Endodermal cell (in vitro differentiated cells): Measurements from ENCODE around the gene TBXAS1. TPM values are rescaled to one million over a fixed set of nuclear protein-coding genes. Genes with fewer than 3 reads are reported as not detected.

Experiments used
- DNase-seq: peaks from one replicate; pipeline ENCODE4 v3.0.0-alpha.2; 2017
- H3K27ac ChIP-seq: 2 replicates; pipeline ENCODE4 v1.5.1; 2013; ENCODE audit warnings: mild to moderate bottlenecking, low read depth, low read length, moderate library complexity
- H3K27me3 ChIP-seq: 2 replicates; pipeline ENCODE4 v1.6.1; 2013; ENCODE audit warnings: mild to moderate bottlenecking, low read length, moderate library complexity; ENCODE audit not compliant: insufficient read depth, control insufficient read depth, poor library complexity, severe bottlenecking
- H3K36me3 ChIP-seq: 2 replicates; pipeline ENCODE4 v1.7.0; 2013; ENCODE audit warnings: mild to moderate bottlenecking, low read length, moderate library complexity; ENCODE audit not compliant: control insufficient read depth, insufficient read depth
- H3K4me1 ChIP-seq: one replicate; pipeline ENCODE4 v1.7.0; 2013; ENCODE audit warnings: low read length; ENCODE audit not compliant: control insufficient read depth, insufficient read depth
- H3K4me3 ChIP-seq: 2 replicates; pipeline ENCODE4 v1.5.1; 2013; ENCODE audit warnings: mild to moderate bottlenecking, low read length, moderate library complexity
- H3K9ac ChIP-seq: 2 replicates; pipeline ENCODE4 v1.6.1; 2013; ENCODE audit warnings: mild to moderate bottlenecking, low read length, moderate library complexity; ENCODE audit not compliant: poor library complexity, severe bottlenecking; ENCODE audit errors: extremely low read depth
- H3K9me3 ChIP-seq: 2 replicates; pipeline ENCODE4 v1.6.1; 2013; ENCODE audit warnings: mild to moderate bottlenecking, low read length, moderate library complexity; ENCODE audit not compliant: control insufficient read depth
- H3K27ac Mint-ChIP-seq: 2 replicates; pipeline ENCODE4 v1.8.0; 2020; ENCODE audit warnings: mixed read lengths
- H3K27me3 Mint-ChIP-seq: 2 replicates; pipeline ENCODE4 v1.8.0; 2021; ENCODE audit warnings: mild to moderate bottlenecking, mixed read lengths; ENCODE audit not compliant: insufficient read depth
- H3K36me3 Mint-ChIP-seq: 2 replicates; pipeline ENCODE4 v1.8.0; 2020; ENCODE audit warnings: low read depth, mixed read lengths
- H3K4me1 Mint-ChIP-seq: 2 replicates; pipeline ENCODE4 v1.8.0; 2020; ENCODE audit warnings: mixed read lengths
- H3K4me3 Mint-ChIP-seq: 2 replicates; pipeline ENCODE4 v1.8.0; 2020; ENCODE audit warnings: mild to moderate bottlenecking, moderate library complexity, mixed read lengths
- H3K9me3 Mint-ChIP-seq: 2 replicates; pipeline ENCODE4 v1.8.0; 2020; ENCODE audit warnings: mild to moderate bottlenecking, mixed read lengths
- CTCF ChIP-seq: fragments of 200-600 bp; sonication (generic); conservative IDR thresholded peaks from 2 replicates; pipeline ENCODE4 v1.5.0; 2021; ENCODE audit warnings: antibody characterized with exemption, mild to moderate bottlenecking
- WGBS, 2 experiments: methylation state at CpG; one replicate each; pipeline versions ENCODE4 v1.1.5 to v1.1.7; 2013; ENCODE audit warnings: missing lambda C conversion rate in 2 of 2, mixed read lengths in 1 of 2; ENCODE audit not compliant: insufficient coverage in 1 of 2, insufficient read length in 1 of 2; 5-methylcytosine and 5-hydroxymethylcytosine counted together
- total RNA-seq, 2 donors: library from RNA; stranded (reverse); fragmentation: NEBNext Ultra II Directional in 1 of 2; extraction: Animal tissue kit (Norgen Biotek cat#: 25700) in 1 of 2; gene quantifications; 2 replicates in 1 of 2; 3 replicates in 1 of 2; pipeline ENCODE4 v1.2.1, GENCODE V29; 2021

TBXAS1 gene
- total RNA-seq, 2 donors from 2014 or later: 7.6 to 13.5 TPM

- Mint-ChIP-seq H3K4me3 (no peak overlapping the region), H3K27me3 (peaks cover 2% of the 10 kb centered on the region), H3K4me1 (peaks cover 11% of the 10 kb centered on the region), H3K9me3 (peaks cover 23% of the 10 kb centered on the region), H3K27ac (no peak overlapping the region), H3K36me3 (peaks cover 14% of the 10 kb centered on the region)
- peak; percentile 50 for DNase-seq
- TF ChIP-seq CTCF: no peak
- Histone ChIP-seq H3K9ac (no peak overlapping the region), H3K4me1 (no peaks in the 10 kb centered on the region), H3K4me3 (no peak overlapping the region), H3K36me3 (peaks cover 6% of the 10 kb centered on the region), H3K27ac (no peak overlapping the region), H3K27me3 (no peaks in the 10 kb centered on the region), H3K9me3 (peaks cover 30% of the 10 kb centered on the region)
- 85 to 88% methylated on average over 10 of the region's 10 CpGs for WGBS, 2 experiments
Observed at GRCh38 chr7:139798221-139798620, 30.8 kb upstream of the TBXAS1 start.

- H3K9ac ChIP-seq: no peak overlapping the region
- Mint-ChIP-seq H3K27ac (no peak overlapping the region), H3K27me3 (peaks cover 3% of the 10 kb centered on the region), H3K4me1 (peaks cover 11% of the 10 kb centered on the region), H3K36me3 (peaks cover 16% of the 10 kb centered on the region), H3K4me3 (no peak overlapping the region), H3K9me3 (peaks cover 28% of the 10 kb centered on the region)
- WGBS, 2 experiments: 78 to 87% methylated on average over 2 to 4 of the region's 4 CpGs
- no peaks in the 10 kb centered on the region for H3K27me3 ChIP-seq
- TF ChIP-seq CTCF: no peak
- peak; percentile 68 for DNase-seq
- peaks cover 30% of the 10 kb centered on the region for H3K9me3 ChIP-seq
- H3K36me3 ChIP-seq: peaks cover 6% of the 10 kb centered on the region
- no peaks in the 10 kb centered on the region for H3K4me1 ChIP-seq
- H3K4me3 ChIP-seq: no peak overlapping the region
- no peak overlapping the region for H3K27ac ChIP-seq
Observed at GRCh38 chr7:139798892-139799291, 30.2 kb upstream of the TBXAS1 start.

DNA sequence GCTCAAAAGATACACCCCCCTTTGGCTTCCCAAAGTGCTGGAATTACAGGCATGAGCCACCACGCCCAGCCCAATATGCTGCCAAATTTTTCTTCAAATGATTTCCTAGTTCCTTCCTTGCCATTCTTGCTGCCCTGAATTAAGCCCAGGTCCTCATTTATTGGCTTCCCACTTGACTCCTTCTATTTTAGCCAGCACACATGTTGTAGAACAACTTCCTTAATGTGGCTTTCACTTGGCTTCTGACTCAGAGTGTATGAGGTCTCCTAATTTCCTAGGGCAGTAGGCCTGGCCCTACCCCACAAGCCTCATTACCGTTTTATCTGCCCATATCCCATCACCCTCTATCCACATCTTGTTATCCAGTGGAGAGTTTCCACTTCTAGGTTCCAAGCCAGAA is 29.5 kb upstream of the TBXAS1 start:
- Mint-ChIP-seq H3K4me3 (no peak overlapping the region), H3K27me3 (peaks cover 3% of the 10 kb centered on the region), H3K4me1 (peaks cover 11% of the 10 kb centered on the region), H3K36me3 (peaks cover 21% of the 10 kb centered on the region), H3K9me3 (peaks cover 34% of the 10 kb centered on the region), H3K27ac (no peak overlapping the region)
- H3K36me3 ChIP-seq: peaks cover 6% of the 10 kb centered on the region
- H3K4me1 ChIP-seq: no peaks in the 10 kb centered on the region
- no peak overlapping the region for H3K9ac ChIP-seq
- H3K4me3 ChIP-seq: no peak overlapping the region
- TF ChIP-seq CTCF: no peak
- no peaks in the 10 kb centered on the region for H3K27me3 ChIP-seq
- peak; percentile 22 for DNase-seq
- peaks cover 33% of the 10 kb centered on the region for H3K9me3 ChIP-seq
- H3K27ac ChIP-seq: no peak overlapping the region
- 88 to 100% methylated on average over 2 of the region's 2 CpGs for WGBS, 2 experiments
